ENCODE results near the gene OGFOD3.
A peak's percentile ranks its signal among the peaks of the same experiment; 100 is the strongest.

Gene OGFOD3

DNA sequence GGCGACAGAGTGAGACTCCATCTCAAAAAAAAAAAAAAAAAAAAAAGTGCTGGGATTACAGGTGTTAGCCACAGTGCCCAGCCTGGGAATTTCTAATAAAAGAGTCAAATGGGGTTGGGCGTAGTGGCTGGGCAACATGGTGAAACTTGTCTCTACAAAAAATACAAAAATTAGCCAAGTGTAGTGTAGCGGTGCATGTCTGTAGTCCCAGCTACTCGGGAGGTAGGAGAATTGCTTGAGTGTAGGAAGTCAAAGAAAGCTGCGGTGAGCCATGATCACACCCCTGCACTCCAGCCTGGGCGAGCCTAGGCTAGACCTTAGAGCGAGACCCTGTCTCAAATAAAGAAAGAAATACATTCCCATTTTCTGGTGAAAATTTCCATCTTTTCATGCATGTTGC is 49.2 kb downstream of the OGFOD3 start:
- H3K4me3 ChIP-seq (ENCODE audit: low read depth in 1 of 2, low read length in 2 of 2): no peak overlapping the region
- H3K4me2 ChIP-seq (ENCODE audit: insufficient read depth, low read length): no peak overlapping the region
- ATAC-seq (ENCODE audit: insufficient read depth, low read depth) (no peak), DNase-seq (no peak)
- no peaks in the 10 kb centered on the region for H3K27me3 ChIP-seq (ENCODE audit: insufficient read depth, low read length, poor library complexity)
- no peak for TF ChIP-seq CTCF (IDR thresholded peaks at IDR 0.05; ENCODE audit: borderline replicate concordance, extremely low read depth, low read length, poor library complexity, severe bottlenecking)
- TF ChIP-seq EZH2 (IDR thresholded peaks at IDR 0.05; ENCODE audit: borderline replicate concordance, low read depth, low read length, severe bottlenecking): no peak
- peaks cover 27% of the 10 kb centered on the region; the same call in 1 of the 2 replicates for H3K4me1 ChIP-seq (ENCODE audit: insufficient read depth, low read length)
- H2AFZ ChIP-seq (ENCODE audit: low read depth, low read length): no peak overlapping the region
- no peaks in the 10 kb centered on the region for H3K9me3 ChIP-seq (ENCODE audit: insufficient read depth, low read length, severe bottlenecking)
- no peaks in the 10 kb centered on the region for H4K20me1 ChIP-seq (ENCODE audit: insufficient read depth, low read length)
- H3K36me3 ChIP-seq (ENCODE audit: insufficient read depth, low read length): no peaks in the 10 kb centered on the region
- no peak overlapping the region for H3K27ac ChIP-seq (ENCODE audit: low read length)
- H3K9ac ChIP-seq (ENCODE audit: low read depth, low read length): no peak overlapping the region
- H3K79me2 ChIP-seq (ENCODE audit: insufficient read depth, low read length): no peaks in the 10 kb centered on the region

- H4K20me1 ChIP-seq (ENCODE audit: insufficient read depth, low read length): peaks cover 6% of the 10 kb centered on the region
- peak overlapping the region; percentile 48 for H3K9ac ChIP-seq (ENCODE audit: low read depth, low read length)
- H3K36me3 ChIP-seq (ENCODE audit: insufficient read depth, low read length): peaks cover 6% of the 10 kb centered on the region
- no peaks in the 10 kb centered on the region for H3K27me3 ChIP-seq (ENCODE audit: insufficient read depth, low read length, poor library complexity)
- peaks cover 32% of the 10 kb centered on the region; the same call in 1 of the 2 replicates for H3K4me1 ChIP-seq (ENCODE audit: insufficient read depth, low read length)
- no peaks in the 10 kb centered on the region for H3K9me3 ChIP-seq (ENCODE audit: insufficient read depth, low read length, severe bottlenecking)
- H2AFZ ChIP-seq (ENCODE audit: low read depth, low read length): peak overlapping the region; percentile 23; the same call in 1 of the 2 replicates
- H3K79me2 ChIP-seq (ENCODE audit: insufficient read depth, low read length): 0 out of 2 replicates have a peak, but pooled peaks cover 4% of the 10 kb centered on the region
- peak overlapping the region; percentile 81 for H3K27ac ChIP-seq (ENCODE audit: low read length)
- ATAC-seq (ENCODE audit: insufficient read depth, low read depth) (peak; percentile 98), DNase-seq (peak; percentile 95)
- peak overlapping the region; percentile 10 to 48; a peak in 3 of 4 replicates for H3K4me3 ChIP-seq (ENCODE audit: low read depth in 1 of 2, low read length in 2 of 2)
- peak overlapping the region; percentile 60 for H3K4me2 ChIP-seq (ENCODE audit: insufficient read depth, low read length)
- no peak for TF ChIP-seq EZH2 (IDR thresholded peaks at IDR 0.05; ENCODE audit: borderline replicate concordance, low read depth, low read length, severe bottlenecking)
- no peak for TF ChIP-seq CTCF (IDR thresholded peaks at IDR 0.05; ENCODE audit: borderline replicate concordance, extremely low read depth, low read length, poor library complexity, severe bottlenecking)
Observed at GRCh38 chr17:82367724-82368524, 50.5 kb downstream of the OGFOD3 start.

DNA sequence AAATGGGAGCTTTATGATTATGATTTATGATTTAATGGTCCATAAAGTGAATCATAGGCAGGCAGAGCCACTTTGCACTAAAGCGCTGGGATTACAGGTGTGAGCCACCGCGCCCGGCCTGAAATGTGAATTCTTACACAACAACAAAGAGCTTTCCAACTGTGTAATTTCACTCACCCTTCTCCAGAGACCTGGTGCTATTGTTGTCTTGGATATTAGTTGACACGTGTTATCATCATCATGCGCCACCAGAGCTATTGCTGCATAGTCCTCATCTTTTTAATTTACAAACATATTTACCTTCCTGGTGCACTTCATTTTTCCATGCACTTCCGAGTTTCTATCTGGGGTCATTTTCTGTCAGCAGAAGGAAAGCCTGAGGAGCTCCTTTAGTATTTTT is 51.6 kb downstream of the OGFOD3 start:
- no peak for ATAC-seq (ENCODE audit: insufficient read depth, low read depth)
- no peak overlapping the region for H2AFZ ChIP-seq (ENCODE audit: low read depth, low read length)
- H3K36me3 ChIP-seq (ENCODE audit: insufficient read depth, low read length): peaks cover 18% of the 10 kb centered on the region
- H3K27ac ChIP-seq (ENCODE audit: low read length): no peak overlapping the region
- H3K9ac ChIP-seq (ENCODE audit: low read depth, low read length): peak overlapping the region; percentile 48; the same call in 1 of the 2 replicates
- no peak for TF ChIP-seq CTCF (IDR thresholded peaks at IDR 0.05; ENCODE audit: borderline replicate concordance, extremely low read depth, low read length, poor library complexity, severe bottlenecking)
- TF ChIP-seq EZH2 (IDR thresholded peaks at IDR 0.05; ENCODE audit: borderline replicate concordance, low read depth, low read length, severe bottlenecking): no peak
- peaks cover 15% of the 10 kb centered on the region for H3K79me2 ChIP-seq (ENCODE audit: insufficient read depth, low read length)
- H3K4me1 ChIP-seq (ENCODE audit: insufficient read depth, low read length): peaks cover 43% of the 10 kb centered on the region
- H3K4me3 ChIP-seq (ENCODE audit: low read depth in 1 of 2, low read length in 2 of 2): no peak overlapping the region
- no peaks in the 10 kb centered on the region for H3K27me3 ChIP-seq (ENCODE audit: insufficient read depth, low read length, poor library complexity)
- no peaks in the 10 kb centered on the region for H3K9me3 ChIP-seq (ENCODE audit: insufficient read depth, low read length, severe bottlenecking)
- H3K4me2 ChIP-seq (ENCODE audit: insufficient read depth, low read length): peak overlapping the region; percentile 60; the same call in 1 of the 2 replicates
- no peak for DNase-seq
- H4K20me1 ChIP-seq (ENCODE audit: insufficient read depth, low read length): peaks cover 17% of the 10 kb centered on the region
